IMR-90 (cell line): ENCODE results near the gene CALML3. TPM values are rescaled to one million over a fixed set of nuclear protein-coding genes. Genes with fewer than 3 reads are reported as not detected.

Experiments used
- ATAC-seq: fragments of 200-7000 bp; cut with Tn5 transposase; 2 replicates; pipeline ENCODE4 v1.9.1; 2020; ENCODE audit warnings: low read depth, mild to moderate bottlenecking, moderate library complexity
- BruUV-seq: library from RNA; stranded (reverse); fragments of 400-500 nt; replicated peaks from 2 replicates; lab custom pipeline; 2021; lab: Mats Ljungman, UMichigan
- CTCF ChIA-PET: fragments of 300-600 bp; formaldehyde crosslinking; extraction: SDS; loops from one replicate; lab custom pipeline; 2021; ENCODE audit warnings: antibody characterized with exemption; lab: Yijun Ruan, JAX
- POLR2A ChIA-PET: fragments of 300-600 bp; sonication (Branson Sonifier 250); formaldehyde crosslinking; loops from one replicate; lab custom pipeline; 2022; ENCODE audit warnings: antibody characterized with exemption; ENCODE audit not compliant: unreplicated experiment; lab: Charles Lee
- DNase-seq: peaks from one replicate; pipeline ENCODE4 v3.0.0; 2013
- H2AFZ ChIP-seq: replicated peaks from 2 replicates; pipeline ENCODE3; 2013; ENCODE audit warnings: low read length, mild to moderate bottlenecking; ENCODE audit not compliant: poor library complexity
- H2AK5ac ChIP-seq: 2 replicates; pipeline ENCODE4 v1.6.1; 2013; ENCODE audit warnings: low read depth, low read length, inconsistent platforms
- H2AK9ac ChIP-seq: replicated peaks from 2 replicates; pipeline ENCODE3; 2013; ENCODE audit warnings: mild to moderate bottlenecking, low read depth, low read length, moderate library complexity; ENCODE audit not compliant: poor library complexity
- H2BK120ac ChIP-seq: 2 replicates; pipeline ENCODE4 v1.6.1; 2013; ENCODE audit warnings: low read depth, low read length, inconsistent platforms
- H2BK15ac ChIP-seq: 3 replicates; pipeline ENCODE4 v1.6.1; 2013; ENCODE audit warnings: low read depth, low read length, inconsistent platforms
- H2BK20ac ChIP-seq: 2 replicates; pipeline ENCODE4 v1.6.1; 2013; ENCODE audit warnings: low read depth, mild to moderate bottlenecking, inconsistent platforms, low read length, moderate library complexity
- H2BK5ac ChIP-seq: 2 replicates; pipeline ENCODE4 v1.6.1; 2013; ENCODE audit warnings: mild to moderate bottlenecking, low read depth, low read length, inconsistent platforms; ENCODE audit not compliant: poor library complexity, severe bottlenecking
- H3K14ac ChIP-seq: replicated peaks from 2 replicates; pipeline ENCODE4 v1.6.1; 2013; ENCODE audit warnings: low read depth, low read length, inconsistent platforms
- H3K18ac ChIP-seq: 2 replicates; pipeline ENCODE4 v1.6.1; 2013; ENCODE audit warnings: low read depth, low read length, control low read depth
- H3K23ac ChIP-seq: 2 replicates; pipeline ENCODE4 v1.6.1; 2013; ENCODE audit warnings: low read depth, low read length, inconsistent platforms
- H3K27ac ChIP-seq: 2 replicates; pipeline ENCODE4 v1.5.1; 2013; ENCODE audit warnings: mild to moderate bottlenecking, control low read depth, low read length; ENCODE audit not compliant: insufficient read depth
- H3K27me3 ChIP-seq: 2 replicates; pipeline ENCODE4 v1.6.1; 2013; ENCODE audit warnings: low read length; ENCODE audit not compliant: control insufficient read depth, insufficient read depth
- H3K36me3 ChIP-seq: 2 replicates; pipeline ENCODE4 v1.6.1; 2013; ENCODE audit warnings: low read length, mixed read lengths; ENCODE audit not compliant: control insufficient read depth, insufficient read depth
- H3K4ac ChIP-seq: 2 replicates; pipeline ENCODE4 v1.6.1; 2013; ENCODE audit warnings: low read depth, low read length, inconsistent platforms
- H3K4me1 ChIP-seq: 2 replicates; pipeline ENCODE4 v1.6.1; 2013; ENCODE audit warnings: low read length, mixed read lengths; ENCODE audit not compliant: control insufficient read depth, insufficient read depth
- H3K4me2 ChIP-seq: 2 replicates; pipeline ENCODE4 v1.6.1; 2013; ENCODE audit warnings: low read depth, mild to moderate bottlenecking, control low read depth, low read length, moderate library complexity
- H3K4me3 ChIP-seq: 2 replicates; pipeline ENCODE4 v1.5.1; 2013; ENCODE audit warnings: low read depth, mild to moderate bottlenecking, control low read depth, low read length, moderate library complexity; ENCODE audit not compliant: insufficient read depth
- H3K56ac ChIP-seq: 2 replicates; pipeline ENCODE4 v1.6.1; 2013; ENCODE audit warnings: low read length, inconsistent platforms; ENCODE audit not compliant: insufficient read depth; ENCODE audit errors: extremely low read depth
- H3K79me1 ChIP-seq, 2 experiments: 2 replicates each; pipeline ENCODE4 v1.6.1; 2013; ENCODE audit warnings: low read length in 2 of 2, inconsistent platforms in 1 of 2, low read depth in 1 of 2
- H3K9ac ChIP-seq: 2 replicates; pipeline ENCODE4 v1.6.1; 2013; ENCODE audit warnings: low read depth, low read length, control low read depth
- H3K9me1 ChIP-seq: 2 replicates; pipeline ENCODE4 v1.6.1; 2013; ENCODE audit warnings: low read length, inconsistent platforms; ENCODE audit not compliant: insufficient read depth
- H3K9me3 ChIP-seq: 2 replicates; pipeline ENCODE4 v1.6.1; 2013; ENCODE audit warnings: low read length; ENCODE audit not compliant: control insufficient read depth, insufficient read depth
- H4K20me1 ChIP-seq: 2 replicates; pipeline ENCODE4 v1.6.1; 2013; ENCODE audit warnings: low read length, inconsistent platforms; ENCODE audit not compliant: insufficient read depth
- H4K5ac ChIP-seq: 2 replicates; pipeline ENCODE4 v1.6.1; 2013; ENCODE audit warnings: mild to moderate bottlenecking, low read depth, low read length, control low read depth
- H4K8ac ChIP-seq, 2 experiments: 2 replicates each; pipeline ENCODE4 v1.6.1; 2013; ENCODE audit warnings: low read depth in 2 of 2, low read length in 2 of 2, control low read depth in 1 of 2, inconsistent platforms in 1 of 2
- H4K91ac ChIP-seq: 2 replicates; pipeline ENCODE4 v1.6.1; 2013; ENCODE audit warnings: low read depth, low read length, inconsistent platforms; ENCODE audit not compliant: insufficient read depth
- CEBPB ChIP-seq: IDR thresholded peaks from 2 replicates; pipeline ENCODE4 v1.6.1; 2012; ENCODE audit warnings: low read depth, low read length, improper control_type of control experiment
- WGBS, 2 experiments: methylation state at CpG; one replicate each; pipeline versions ENCODE4 v1.1.5 to v1.1.7; 2013; ENCODE audit warnings: missing lambda C conversion rate in 2 of 2; ENCODE audit not compliant: insufficient read length in 1 of 2; ENCODE audit errors: extremely low coverage in 2 of 2; 5-methylcytosine and 5-hydroxymethylcytosine counted together
- dilution Hi-C: fragments of 300-500 bp; cut with HindIII; formaldehyde crosslinking; loops from one replicate; pipeline ENCODE4 v1.14.3; 2018; ENCODE audit warnings: low sequenced_read_pairs; ENCODE audit not compliant: unreplicated experiment
- in situ Hi-C: fragments of 300-500 bp; cut with MboI; formaldehyde crosslinking; loops from 3 replicates; pipeline ENCODE4 v1.14.3; 2019; ENCODE audit warnings: low sequenced_read_pairs, inconsistent platforms, mixed read lengths
- intact Hi-C: fragments of 100-400 bp; cut with micrococcal nuclease; formaldehyde crosslinking; loops from 2 replicates; pipeline ENCODE4 v1.10.0; 2022
- polyA plus RNA-seq, 3 experiments: library from polyadenylated mRNA; depleted of rRNA; stranded (reverse); fragments of >200 nt; gene quantifications; 2 replicates each; pipeline ENCODE4 v1.2.3, GENCODE V29; 2012; ENCODE audit warnings: low replicate concordance in 1 of 3
- total RNA-seq: library from RNA; depleted of rRNA; stranded (reverse); fragments of >200 nt; gene quantifications from 2 replicates; pipeline ENCODE4 v1.2.3, GENCODE V29; 2012
- TF ChIP-seq, protein P1 (sequence below): fragments of 150-350 bp; IDR thresholded peaks from 2 replicates; pipeline ENCODE4 v1.6.1; 2016; ENCODE audit warnings: low read depth, mild to moderate bottlenecking, low read length, moderate library complexity, borderline replicate concordance

The CALML3 gene
- total and polyA plus RNA-seq, 2 of the 4 experiments (the other 2 are of a cell fraction), result not detected

GRCh38 chr10:5511231-5511884, 13.4 kb upstream of the CALML3 start:
- no peak overlapping the region for H3K18ac ChIP-seq
- dilution Hi-C loops (no loop called here), in situ Hi-C loops (no loop called here), intact Hi-C loops (no loop called here)
- H3K56ac ChIP-seq, result no peak overlapping the region
- H2BK15ac ChIP-seq, result no peak overlapping the region
- no peaks in the 10 kb centered on the region for H3K4me1 ChIP-seq
- H3K36me3 ChIP-seq, result no peaks in the 10 kb centered on the region
- H3K23ac ChIP-seq, result no peak overlapping the region
- H4K5ac ChIP-seq, result no peak overlapping the region
- 90% methylated on average over 16 of the region's 32 CpGs; no CpG with 5 or more reads in 1 of the 2 experiments for WGBS, 2 experiments
- ChIA-PET POLR2A (no interaction called here), CTCF (no interaction called here)
- H4K91ac ChIP-seq, result no peak overlapping the region
- no peak overlapping the region for H3K9ac ChIP-seq
- no peak overlapping the region for H3K14ac ChIP-seq
- no peak overlapping the region for H2AK5ac ChIP-seq
- H3K4ac ChIP-seq, result no peak overlapping the region
- no peak overlapping the region for H4K8ac ChIP-seq
- no peaks in the 10 kb centered on the region for H3K9me1 ChIP-seq
- H3K4me3 ChIP-seq, result no peak overlapping the region
- no peak for TF ChIP-seq CEBPB
- TF ChIP-seq, protein P1, sequence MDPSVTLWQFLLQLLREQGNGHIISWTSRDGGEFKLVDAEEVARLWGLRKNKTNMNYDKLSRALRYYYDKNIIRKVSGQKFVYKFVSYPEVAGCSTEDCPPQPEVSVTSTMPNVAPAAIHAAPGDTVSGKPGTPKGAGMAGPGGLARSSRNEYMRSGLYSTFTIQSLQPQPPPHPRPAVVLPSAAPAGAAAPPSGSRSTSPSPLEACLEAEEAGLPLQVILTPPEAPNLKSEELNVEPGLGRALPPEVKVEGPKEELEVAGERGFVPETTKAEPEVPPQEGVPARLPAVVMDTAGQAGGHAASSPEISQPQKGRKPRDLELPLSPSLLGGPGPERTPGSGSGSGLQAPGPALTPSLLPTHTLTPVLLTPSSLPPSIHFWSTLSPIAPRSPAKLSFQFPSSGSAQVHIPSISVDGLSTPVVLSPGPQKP, result no peak
- BruUV-seq, result no TSS peak
- DNase-seq, result no peak
- no peak overlapping the region for H3K27ac ChIP-seq
- H4K20me1 ChIP-seq, result no peaks in the 10 kb centered on the region
- no peak overlapping the region for H2AFZ ChIP-seq
- no peak overlapping the region for H2BK20ac ChIP-seq
- no peak for ATAC-seq
- no peak overlapping the region for H2AK9ac ChIP-seq
- H3K79me1 ChIP-seq, result no peaks in the 10 kb centered on the region
- no peak overlapping the region for H2BK120ac ChIP-seq
- no peak overlapping the region for H2BK5ac ChIP-seq
- H3K4me2 ChIP-seq, result no peak overlapping the region
- peaks cover 17% of the 10 kb centered on the region; the same call in 1 of the 2 replicates for H3K27me3 ChIP-seq
- H3K9me3 ChIP-seq, result no peaks in the 10 kb centered on the region
